Activated T-helper 17 cell treated with anti-CD3 and anti-CD28 coated beads, Interleukin-2, amount 50 U/mL, for 72 hours (primary cell): ENCODE data around the gene LAMTOR4. TPM values are rescaled to one million over a fixed set of nuclear protein-coding genes. Genes with fewer than 3 reads are reported as not detected.
"Not testable (repeated sequence)": the region's sequence is repeated elsewhere in the genome, so short reads cannot be mapped to it uniquely, and the experiment has no call there.

ENCODE experiments used
- ATAC-seq: fragments of 150-1000 bp; cut with Tn5 transposase; replicated peaks from 2 replicates; pipeline ENCODE4 v1.10.0; 2021; ENCODE audit warnings: mild to moderate bottlenecking, moderate library complexity
- H3K27ac Mint-ChIP-seq: one replicate; pipeline ENCODE4 v1.8.0; 2022; ENCODE audit warnings: mixed read lengths
- H3K27me3 Mint-ChIP-seq: one replicate; pipeline ENCODE4 v1.8.0; 2022; ENCODE audit warnings: mixed read lengths
- H3K36me3 Mint-ChIP-seq: one replicate; pipeline ENCODE4 v1.8.0; 2022; ENCODE audit warnings: low read depth, mild to moderate bottlenecking, mixed read lengths
- H3K4me1 Mint-ChIP-seq: one replicate; pipeline ENCODE4 v1.8.0; 2022; ENCODE audit warnings: mixed read lengths
- H3K4me3 Mint-ChIP-seq: one replicate; pipeline ENCODE4 v1.8.0; 2022; ENCODE audit warnings: mild to moderate bottlenecking, mixed read lengths
- H3K9me3 Mint-ChIP-seq: one replicate; pipeline ENCODE4 v1.8.0; 2022; ENCODE audit warnings: mixed read lengths
- total RNA-seq, 2 donors: library from RNA; stranded (reverse); gene quantifications; one replicate each; pipeline ENCODE4 v1.2.3, GENCODE V29; 2022

The LAMTOR4 gene
- total RNA-seq, 2 donors from 2014 or later, result 129 to 132 TPM

DNA sequence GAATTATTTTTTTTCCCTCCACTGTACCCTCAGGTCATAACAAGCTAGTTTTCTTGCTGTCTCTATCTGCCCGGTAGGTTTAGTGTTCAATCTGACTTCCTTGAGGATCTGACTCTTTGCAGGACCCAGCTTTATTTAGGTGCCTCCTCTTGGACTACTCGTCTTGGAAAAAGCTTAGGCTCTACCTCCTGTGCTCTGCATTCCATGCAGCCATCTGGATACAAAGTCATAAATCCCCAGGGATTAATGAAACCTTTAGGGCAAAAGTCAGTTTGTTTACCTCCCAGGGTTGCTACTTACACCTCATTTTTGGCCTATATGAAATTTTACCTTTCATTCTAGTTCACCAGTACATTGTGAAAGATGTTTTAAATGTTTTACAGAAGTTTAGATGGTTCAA lies 37.0 kb downstream of the LAMTOR4 start:
- Mint-ChIP-seq H3K4me3 (no peak overlapping the region), H3K9me3 (no peaks in the 10 kb centered on the region), H3K36me3 (no peaks in the 10 kb centered on the region), H3K4me1 (peaks cover 9% of the 10 kb centered on the region), H3K27me3 (no peaks in the 10 kb centered on the region), H3K27ac (no peak overlapping the region)
- ATAC-seq, result no peak

DNA sequence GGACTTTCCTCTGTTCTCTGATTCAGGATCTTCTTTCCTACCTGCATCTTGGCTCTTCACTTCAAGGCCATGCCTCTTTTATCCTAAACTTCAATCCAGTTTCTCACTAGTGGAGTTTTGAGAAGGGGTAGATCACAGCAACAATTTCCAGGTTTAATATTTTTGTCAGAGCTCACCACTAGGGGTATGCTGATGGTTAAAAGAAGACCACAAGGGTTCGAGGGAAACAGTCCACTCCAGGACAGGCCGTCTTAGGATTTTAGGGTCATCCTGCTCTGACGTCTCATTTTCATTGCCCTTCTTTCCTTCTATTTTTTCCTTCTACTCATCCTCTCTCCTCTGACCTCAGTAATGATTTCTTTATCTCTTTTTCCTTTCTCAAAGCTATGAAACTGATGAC lies 40.3 kb downstream of the LAMTOR4 start:
- ATAC-seq, result no peak

DNA sequence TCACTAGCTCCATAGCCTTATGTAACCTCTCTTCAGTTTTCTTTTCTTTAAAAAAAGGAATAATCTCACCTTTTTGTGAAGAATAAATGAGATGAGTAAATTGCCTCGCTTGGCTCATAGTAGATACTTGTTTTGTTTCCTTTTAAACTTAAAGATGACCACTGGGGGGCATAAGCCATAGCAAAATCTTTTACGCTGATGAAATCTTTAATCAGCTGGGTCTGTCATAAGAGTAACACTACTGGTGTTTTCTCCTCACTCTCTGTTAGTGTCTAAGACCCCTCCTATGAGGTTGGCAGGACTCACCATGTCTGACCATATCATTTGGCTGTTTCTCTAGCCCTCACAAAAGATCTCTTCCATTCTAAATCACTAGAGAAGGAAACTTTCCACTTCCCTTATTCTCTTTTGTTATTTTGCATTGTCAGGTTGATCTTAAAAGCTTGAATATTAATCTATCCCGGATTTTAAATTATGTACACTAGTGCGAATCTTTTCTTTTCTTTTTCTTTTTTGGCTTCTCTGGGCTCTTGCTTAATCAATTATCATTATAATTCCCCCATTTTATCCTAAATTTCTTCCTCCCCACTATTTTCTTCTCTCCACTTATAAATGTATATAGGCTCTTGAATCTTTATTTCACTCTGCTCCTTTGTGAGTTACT lies 41.5 kb downstream of the LAMTOR4 start:
- no peaks in the 10 kb centered on the region for H3K9me3 Mint-ChIP-seq
- peak overlapping the region; percentile 53 for H3K27ac Mint-ChIP-seq
- H3K4me3 Mint-ChIP-seq, result no peak overlapping the region
- H3K36me3 Mint-ChIP-seq, result no peaks in the 10 kb centered on the region
- H3K27me3 Mint-ChIP-seq, result no peaks in the 10 kb centered on the region
- H3K4me1 Mint-ChIP-seq, result peaks cover 6% of the 10 kb centered on the region
- peak; percentile 80 for ATAC-seq

More for the DNA sequence above, 40.3 kb downstream of the LAMTOR4 start:
- H3K9me3 Mint-ChIP-seq, result no peaks in the 10 kb centered on the region
- H3K4me1 Mint-ChIP-seq, result peaks cover 6% of the 10 kb centered on the region
- H3K36me3 Mint-ChIP-seq, result no peaks in the 10 kb centered on the region
- no peak overlapping the region for H3K4me3 Mint-ChIP-seq
- peak overlapping the region; percentile 15 for H3K27ac Mint-ChIP-seq
- H3K27me3 Mint-ChIP-seq, result no peaks in the 10 kb centered on the region

DNA sequence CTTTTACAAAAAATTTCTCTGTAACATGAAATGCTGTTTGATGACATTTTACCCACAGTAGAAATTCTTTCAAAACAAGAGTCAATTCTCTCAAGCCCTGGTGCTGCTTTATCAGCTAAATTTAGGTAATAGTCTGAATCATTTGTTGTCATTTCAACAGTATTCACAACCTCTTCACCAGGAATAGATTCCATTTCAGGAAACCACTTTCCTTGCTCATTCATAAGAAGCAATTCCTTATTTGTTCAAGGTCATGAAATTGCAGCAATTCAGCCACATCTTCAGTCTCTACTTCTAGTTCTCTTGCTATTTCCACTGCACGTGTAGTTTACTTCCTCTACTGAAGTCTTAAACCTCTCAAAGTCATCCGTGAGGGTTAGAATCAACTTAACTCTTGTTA lies 43.1 kb downstream of the LAMTOR4 start:
- H3K4me3 Mint-ChIP-seq, result no peak overlapping the region
- H3K27me3 Mint-ChIP-seq, result no peaks in the 10 kb centered on the region
- no peak for ATAC-seq
- no peaks in the 10 kb centered on the region for H3K36me3 Mint-ChIP-seq
- H3K27ac Mint-ChIP-seq, result no peak overlapping the region
- H3K9me3 Mint-ChIP-seq, result no peaks in the 10 kb centered on the region
- peaks cover 6% of the 10 kb centered on the region for H3K4me1 Mint-ChIP-seq

DNA sequence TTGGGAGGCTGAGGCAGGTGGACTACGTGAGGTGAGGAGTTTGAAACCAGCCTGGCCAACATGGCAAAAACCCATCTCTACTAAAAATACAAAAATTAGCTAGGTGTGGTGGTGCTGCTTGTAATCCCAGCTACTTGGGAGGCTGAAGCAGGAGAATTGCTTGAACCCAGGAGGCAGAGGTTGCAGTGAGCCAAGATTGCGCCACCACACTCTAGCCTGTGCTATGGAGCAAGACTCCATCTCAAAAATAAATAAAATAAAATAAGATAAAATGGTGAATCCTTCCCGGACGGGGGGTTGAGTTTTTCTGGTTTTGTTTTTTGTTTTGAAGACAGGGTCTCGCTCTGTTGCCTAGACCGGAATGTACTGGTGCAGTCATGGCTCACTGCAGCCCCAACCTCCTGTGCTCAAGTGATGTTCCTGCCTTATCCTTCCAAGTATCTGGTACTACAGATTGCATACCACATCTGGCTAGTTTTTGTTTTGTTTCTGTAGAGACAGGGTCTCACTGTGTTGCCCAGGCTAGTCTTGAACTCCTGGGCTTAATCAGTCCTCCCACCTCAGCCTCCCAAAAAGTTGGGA lies 43.7 kb downstream of the LAMTOR4 start:
- not testable (repeated sequence) for ATAC-seq, H3K36me3 Mint-ChIP-seq, H3K4me3 Mint-ChIP-seq, H3K27ac Mint-ChIP-seq, H3K9me3 Mint-ChIP-seq, H3K4me1 Mint-ChIP-seq, H3K27me3 Mint-ChIP-seq

- Mint-ChIP-seq H3K4me1 (peaks cover 6% of the 10 kb centered on the region), H3K4me3 (no peak overlapping the region), H3K27ac (no peak overlapping the region), H3K27me3 (no peaks in the 10 kb centered on the region), H3K9me3 (no peaks in the 10 kb centered on the region), H3K36me3 (no peaks in the 10 kb centered on the region)
- ATAC-seq, result no peak
These were observed 44.3 kb downstream of the LAMTOR4 start for GRCh38 chr7:100192969-100193368.

DNA sequence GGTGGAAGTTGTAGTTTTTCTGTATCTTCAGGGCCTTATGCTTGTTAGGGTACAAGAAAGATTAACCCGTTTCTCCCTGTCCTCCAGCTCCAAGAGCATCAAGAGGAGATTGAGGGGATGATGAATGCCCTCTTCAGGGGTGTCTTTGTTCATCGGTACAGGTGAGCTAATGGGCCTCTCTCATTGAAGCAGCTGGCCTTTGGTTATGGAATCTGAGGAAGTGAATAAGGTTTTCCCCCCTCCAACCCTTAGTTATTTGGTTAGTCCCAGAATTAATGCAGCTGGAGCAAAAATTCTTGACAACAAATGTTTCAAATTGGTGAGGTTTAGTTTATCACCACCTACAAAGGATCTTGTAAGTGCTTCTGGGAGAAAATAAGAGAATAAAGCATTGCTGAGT lies 46.5 kb downstream of the LAMTOR4 start:
- H3K27me3 Mint-ChIP-seq, result no peaks in the 10 kb centered on the region
- H3K36me3 Mint-ChIP-seq, result no peaks in the 10 kb centered on the region
- no peak overlapping the region for H3K4me3 Mint-ChIP-seq
- no peak for ATAC-seq
- H3K4me1 Mint-ChIP-seq, result peaks cover 4% of the 10 kb centered on the region
- no peaks in the 10 kb centered on the region for H3K9me3 Mint-ChIP-seq
- H3K27ac Mint-ChIP-seq, result no peak overlapping the region

- ATAC-seq, H3K4me1 Mint-ChIP-seq, H3K9me3 Mint-ChIP-seq, H3K36me3 Mint-ChIP-seq, H3K27ac Mint-ChIP-seq, H3K4me3 Mint-ChIP-seq, H3K27me3 Mint-ChIP-seq: not testable (repeated sequence)
These were observed 47.2 kb downstream of the LAMTOR4 start for GRCh38 chr7:100195901-100196322.

DNA sequence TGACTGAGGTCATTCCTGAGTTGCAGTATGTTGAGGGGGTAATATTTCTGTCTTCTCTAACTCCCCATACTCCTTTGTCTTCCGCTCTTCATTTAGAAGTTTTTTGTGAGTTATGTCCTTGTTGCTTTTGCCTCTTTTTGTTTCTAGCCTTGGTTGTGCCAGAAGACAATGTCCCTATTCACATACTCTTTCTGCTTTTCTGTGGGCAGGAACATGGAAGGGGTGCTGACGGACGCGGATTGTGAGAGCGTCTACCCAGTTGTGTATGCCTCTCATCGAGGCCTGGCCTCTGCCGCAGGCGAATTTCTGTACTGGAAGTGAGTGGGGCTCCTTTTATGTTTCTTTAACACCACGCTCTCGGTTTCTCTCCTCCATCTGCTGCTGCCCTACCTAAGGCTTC lies 49.5 kb downstream of the LAMTOR4 start:
- Mint-ChIP-seq H3K4me3 (no peak overlapping the region), H3K27ac (no peak overlapping the region), H3K36me3 (no peaks in the 10 kb centered on the region), H3K27me3 (no peaks in the 10 kb centered on the region), H3K4me1 (no peaks in the 10 kb centered on the region), H3K9me3 (no peaks in the 10 kb centered on the region)
- ATAC-seq, result no peak

DNA sequence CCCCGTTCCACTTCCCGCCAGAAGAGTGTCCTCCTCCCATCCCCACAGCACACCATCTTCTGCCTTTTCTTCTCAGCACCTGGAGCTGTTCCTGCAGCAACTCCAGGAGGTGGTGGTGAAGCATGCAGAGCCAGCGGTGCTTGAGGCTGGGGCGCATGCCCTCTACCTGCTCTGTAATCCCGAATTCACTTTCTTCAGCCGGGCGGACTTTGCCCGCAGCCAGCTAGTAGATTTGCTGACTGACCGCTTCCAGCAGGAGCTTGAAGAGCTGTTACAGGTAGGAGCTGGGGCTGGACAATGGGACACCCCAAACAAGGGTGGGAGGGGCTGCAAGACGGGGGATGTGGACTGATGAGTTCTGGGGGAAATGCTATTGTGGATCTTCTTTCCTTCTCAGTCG lies 52.0 kb downstream of the LAMTOR4 start:
- Mint-ChIP-seq H3K9me3 (no peaks in the 10 kb centered on the region), H3K36me3 (no peaks in the 10 kb centered on the region), H3K27me3 (no peaks in the 10 kb centered on the region), H3K4me1 (no peaks in the 10 kb centered on the region), H3K4me3 (no peak overlapping the region), H3K27ac (no peak overlapping the region)
- ATAC-seq, result no peak

Other genes with a start within 250 kb of the LAMTOR4 start
- gene TRIM4, start 229.4 kb upstream of the LAMTOR4 start, total RNA-seq, result 10 to 100 TPM; 27.2 to 29.9 TPM
- not detected for gene GJC3, start 219.3 kb upstream of the LAMTOR4 start, total RNA-seq
- gene AZGP1, start 172.9 kb upstream of the LAMTOR4 start, total RNA-seq, result under 1 TPM; 0.19 to 0.43 TPM
- gene ZKSCAN1, start 133.3 kb upstream of the LAMTOR4 start, total RNA-seq, result 10 to 100 TPM; 42.2 to 74.6 TPM
- gene ZSCAN21, start 99.1 kb upstream of the LAMTOR4 start, total RNA-seq, result 1 to 10 TPM; 3.7 to 6.5 TPM
- 10 to 100 TPM; 16.9 to 17.1 TPM for gene ZNF3, start 67.2 kb upstream of the LAMTOR4 start, total RNA-seq
- 100 to 1,000 TPM in 1 of 2 donors, 10 to 100 TPM in 1; 79.1 to 108 TPM for gene COPS6, start 59.9 kb upstream of the LAMTOR4 start, total RNA-seq
- 100 to 1,000 TPM; 205 to 388 TPM for gene MCM7, start 47.5 kb upstream of the LAMTOR4 start, total RNA-seq
- 10 to 100 TPM in 1 of 2 donors, 1 to 10 TPM in 1; 8.2 to 12.7 TPM for gene AP4M1, start 47.3 kb upstream of the LAMTOR4 start, total RNA-seq
- 10 to 100 TPM; 29.6 to 55.0 TPM for gene TAF6, start 29.6 kb upstream of the LAMTOR4 start, total RNA-seq
- gene CNPY4, start 29.3 kb upstream of the LAMTOR4 start, total RNA-seq, result 10 to 100 TPM; 15.0 to 21.6 TPM
- gene MBLAC1, start 22.0 kb upstream of the LAMTOR4 start, total RNA-seq, result 1 to 10 TPM; 3.8 to 4.2 TPM
- 10 to 100 TPM; 15.4 to 22.1 TPM for gene TRAPPC14, start 9.8 kb downstream of the LAMTOR4 start, total RNA-seq
- 1 to 10 TPM; 1.1 to 3.9 TPM for gene GAL3ST4, start 19.7 kb downstream of the LAMTOR4 start, total RNA-seq
- 1 to 10 TPM; 2.8 to 4.9 TPM for gene GPC2, start 28.5 kb downstream of the LAMTOR4 start, total RNA-seq
- 10 to 100 TPM in 1 of 2 donors, 1 to 10 TPM in 1; 7.8 to 22.1 TPM for gene STAG3, start 29.0 kb downstream of the LAMTOR4 start, total RNA-seq
- gene PVRIG, start 71.0 kb downstream of the LAMTOR4 start, total RNA-seq, result 10 to 100 TPM; 16.1 to 28.5 TPM
- gene SPDYE3, start 158.8 kb downstream of the LAMTOR4 start, total RNA-seq, result not detected
- 10 to 100 TPM; 36.5 to 63.4 TPM for gene PILRB, start 209.2 kb downstream of the LAMTOR4 start, total RNA-seq
- 1 to 10 TPM; 2.7 to 7.0 TPM for gene PILRA, start 224.6 kb downstream of the LAMTOR4 start, total RNA-seq